Vagina (tissue), 2 donors: ENCODE data around the gene GALNT2.

Source experiments
- POLR2A ChIP-seq, 2 donors: fragments of 450-650 bp; IDR thresholded peaks; one replicate each; pipeline ENCODE4 v1.6.1; 2017; ENCODE audit warnings: antibody characterized with exemption in 2 of 2, mild to moderate bottlenecking in 2 of 2, moderate library complexity in 2 of 2
- TF ChIP-seq, protein P1 (sequence below), 3 experiments: fragments of 450-650 bp in 2 of 3; fragments of 200-600 bp in 1 of 3; sonication (generic) in 1 of 3; IDR thresholded peaks; one replicate each; pipeline ENCODE4 v1.5.1; 2017 to 2019; ENCODE audit warnings: antibody characterized with exemption in 3 of 3, mild to moderate bottlenecking in 2 of 3, moderate library complexity in 2 of 3

DNA sequence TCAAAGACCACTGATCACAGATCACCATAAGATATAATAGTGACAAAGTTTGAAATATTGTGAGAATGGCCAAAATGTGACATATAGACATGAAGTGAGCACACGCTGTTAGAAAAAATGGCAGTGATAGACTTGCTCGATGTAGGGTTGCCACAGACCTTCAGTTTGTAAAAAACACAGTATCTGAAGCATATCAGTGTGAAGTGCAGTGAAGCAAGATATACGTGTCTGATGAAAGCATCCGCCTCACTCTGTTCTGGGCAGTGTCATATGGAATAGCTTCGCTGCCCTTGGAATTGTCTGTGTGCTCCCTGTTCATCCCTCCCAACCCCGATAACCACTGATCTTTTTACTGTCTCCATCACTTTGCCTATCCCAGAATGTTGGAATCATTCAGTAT lies 50.7 kb downstream of the GALNT2 start:
- TF ChIP-seq, protein P1, sequence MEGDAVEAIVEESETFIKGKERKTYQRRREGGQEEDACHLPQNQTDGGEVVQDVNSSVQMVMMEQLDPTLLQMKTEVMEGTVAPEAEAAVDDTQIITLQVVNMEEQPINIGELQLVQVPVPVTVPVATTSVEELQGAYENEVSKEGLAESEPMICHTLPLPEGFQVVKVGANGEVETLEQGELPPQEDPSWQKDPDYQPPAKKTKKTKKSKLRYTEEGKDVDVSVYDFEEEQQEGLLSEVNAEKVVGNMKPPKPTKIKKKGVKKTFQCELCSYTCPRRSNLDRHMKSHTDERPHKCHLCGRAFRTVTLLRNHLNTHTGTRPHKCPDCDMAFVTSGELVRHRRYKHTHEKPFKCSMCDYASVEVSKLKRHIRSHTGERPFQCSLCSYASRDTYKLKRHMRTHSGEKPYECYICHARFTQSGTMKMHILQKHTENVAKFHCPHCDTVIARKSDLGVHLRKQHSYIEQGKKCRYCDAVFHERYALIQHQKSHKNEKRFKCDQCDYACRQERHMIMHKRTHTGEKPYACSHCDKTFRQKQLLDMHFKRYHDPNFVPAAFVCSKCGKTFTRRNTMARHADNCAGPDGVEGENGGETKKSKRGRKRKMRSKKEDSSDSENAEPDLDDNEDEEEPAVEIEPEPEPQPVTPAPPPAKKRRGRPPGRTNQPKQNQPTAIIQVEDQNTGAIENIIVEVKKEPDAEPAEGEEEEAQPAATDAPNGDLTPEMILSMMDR (IDR thresholded peaks at IDR 0.05): no peak
- TF ChIP-seq POLR2A (IDR thresholded peaks at IDR 0.05): no peak
